ENCODE measurements around the gene PHLDB3.

- TF ChIP-seq CTCF (conservative IDR thresholded peaks at IDR 0.05; ENCODE audit: low read length): no peak
- TF ChIP-seq EZH2phosphoT487 (IDR thresholded peaks at IDR 0.05; ENCODE audit: borderline replicate concordance, low read depth, low read length): no peak
Observed at GRCh38 chr19:43447655-43448054, 56.9 kb downstream of the PHLDB3 start.

Measured in OCI-LY7 (cell line).